Psoas muscle (tissue), 8 donors: ENCODE results near the gene SLC6A19. TPM values are rescaled to one million over a fixed set of nuclear protein-coding genes. Genes with fewer than 3 reads are reported as not detected.

Experiments used
- ATAC-seq, 4 donors: fragments of 200-7000 bp; cut with Tn5 transposase; one replicate each; pipeline ENCODE4 v1.9.1; 2020; ENCODE audit warnings: moderate library complexity in 3 of 4, mild to moderate bottlenecking in 2 of 4
- DNase-seq, 2 donors: peaks; one replicate each; pipeline ENCODE4 v3.0.0-alpha.2; 2020
- H3K27ac ChIP-seq: fragments of 200-600 bp; one replicate; pipeline ENCODE4 v1.8.0; 2022
- H3K27me3 ChIP-seq, 3 donors: fragments of 200-600 bp in 1 of 3; one replicate each; pipeline versions ENCODE4 v1.6.1 to v1.8.0; 2013 to 2022; ENCODE audit warnings: low read length in 2 of 3, mild to moderate bottlenecking in 2 of 3, moderate library complexity in 1 of 3; ENCODE audit not compliant: insufficient read depth in 3 of 3
- H3K36me3 ChIP-seq, 2 donors: fragments of 200-600 bp in 1 of 2; one replicate each; pipeline versions ENCODE4 v1.6.1 to v1.8.0; 2013 to 2022; ENCODE audit warnings: low read depth in 1 of 2, mild to moderate bottlenecking in 1 of 2, moderate library complexity in 1 of 2; ENCODE audit not compliant: insufficient read depth in 1 of 2
- H3K4me1 ChIP-seq: fragments of 200-600 bp; one replicate; pipeline ENCODE4 v1.8.0; 2022
- H3K4me3 ChIP-seq: fragments of 200-600 bp; one replicate; pipeline ENCODE4 v1.8.0; 2022; ENCODE audit warnings: mild to moderate bottlenecking
- H3K9me3 ChIP-seq: fragments of 200-600 bp; one replicate; pipeline ENCODE4 v1.8.0; 2022
- CTCF ChIP-seq: fragments of 200-600 bp; IDR thresholded peaks from one replicate; pipeline ENCODE4 v1.8.0; 2022; ENCODE audit warnings: antibody characterized with exemption
- WGBS, 3 donors: extraction: QIAGEN DNeasy Blood & Tissue Kit; methylation state at CpG; one replicate each; pipeline versions ENCODE4 v1.1.6 to v1.1.7; 2013; 5-methylcytosine and 5-hydroxymethylcytosine counted together
- intact Hi-C, 2 donors: fragments of 100-400 bp; cut with DNase I; formaldehyde crosslinking; loops; one replicate each; pipeline versions ENCODE4 v1.11.0 to v1.14.2; 2022
- long read RNA-seq, 2 donors: library from polyadenylated mRNA; unstranded; transcript quantifications; one replicate each; pipeline ENCODE4 v2.0.0, GENCODE V29; 2021
- polyA plus RNA-seq, 3 donors: library from polyadenylated mRNA; stranded (reverse); fragments of 200-250 nt; gene quantifications; one replicate each; pipeline ENCODE4 v1.2.3, GENCODE V29; 2013
- total RNA-seq, 4 donors: library from RNA; stranded (reverse); fragmentation: NEBNext Ultra II Directional in 2 of 4; extraction: Animal tissue kit (Norgen Biotek cat#: 25700) in 2 of 4; gene quantifications; one replicate each; pipeline versions ENCODE4 v1.2.1 to v1.2.4, GENCODE V29; 2021 to 2023
- donor health status: healthy with polysubstance abuse.
- donor health status: DM: no; HTN: no; CAD: no; lungs with moderate emphysema.
- donor health status: Bipolar disorder and iron deficiency.
- donor health status: healthy.
- donor health status: DM: yes; HTN: yes; CAD: no.
- donor health status: DM: no; HTN: no; CAD: no.
- donor health status: DM: no; HTN: no; CAD: no.
- donor health status: DM: yes; HTN: yes; CAD: no.

Gene SLC6A19
- total RNA-seq: not detected
- polyA plus RNA-seq: under 1 TPM in 2 of 3 donors, not detected in 1; 0.03 to 0.08 TPM
- long read RNA-seq, donor 1: 0 reads
- long read RNA-seq, donor 2: 0 reads

- no peaks in the 10 kb centered on the region for H3K9me3 ChIP-seq
- DNase-seq (peak in 1 of 2 donors; percentile 10), ATAC-seq (no peak)
- no peak for TF ChIP-seq CTCF
- H3K36me3 ChIP-seq: no peaks in the 10 kb centered on the region
- intact Hi-C loops: no loop called here
- H3K27me3 ChIP-seq: peaks cover 0 to 65% (median 10%) of the 10 kb centered on the region in 3 donors
- no peak within 1 kb of the TSS for H3K27ac ChIP-seq
- H3K4me3 ChIP-seq: no peak within 1 kb of the TSS
- 70 to 75% (median 71%) methylated on average over 45 to 51 of the region's 51 CpGs for WGBS, 3 donors
- H3K4me1 ChIP-seq: no peaks in the 10 kb centered on the region
These were observed at the start of gene SLC6A19 for GRCh38 chr5:1201327-1202025. Gene SLC6A19 (plus strand): TSS chr5:1201595. CDS start chr5:1201651, 56 bp downstream.

GRCh38 chr5:1152156-1152555, 49.2 kb upstream of the SLC6A19 start:
- H3K27me3 ChIP-seq: peaks cover 0 to 49% (median 32%) of the 10 kb centered on the region in 3 donors

GRCh38 chr5:1152771-1153282, 48.6 kb upstream of the SLC6A19 start:
- no peak overlapping the region for H3K4me3 ChIP-seq
- no peaks in the 10 kb centered on the region for H3K9me3 ChIP-seq
- H3K4me1 ChIP-seq: no peaks in the 10 kb centered on the region
- peaks cover 0 to 50% (median 33%) of the 10 kb centered on the region in 3 donors for H3K27me3 ChIP-seq
- WGBS, 3 donors: 41 to 59% (median 47%) methylated on average over 15 of the region's 15 CpGs
- no peak for TF ChIP-seq CTCF
- H3K27ac ChIP-seq: no peak overlapping the region
- no peak for DNase-seq
- ATAC-seq: no peak
- no peaks in the 10 kb centered on the region for H3K36me3 ChIP-seq
- intact Hi-C loops: no loop called here

More at GRCh38 chr5:1152156-1152555, 49.2 kb upstream of the SLC6A19 start:
- no peak overlapping the region for H3K4me3 ChIP-seq
- ATAC-seq (no peak), DNase-seq (no peak)
- no peak for TF ChIP-seq CTCF
- WGBS, 3 donors: 46 to 65% (median 49%) methylated on average over 10 of the region's 10 CpGs
- no peaks in the 10 kb centered on the region for H3K9me3 ChIP-seq
- intact Hi-C loops: no loop called here
- H3K27ac ChIP-seq: no peak overlapping the region
- no peaks in the 10 kb centered on the region for H3K4me1 ChIP-seq
- H3K36me3 ChIP-seq: no peaks in the 10 kb centered on the region

GRCh38 chr5:1153428-1153827, 48.0 kb upstream of the SLC6A19 start:
- Histone ChIP-seq H3K36me3 (no peaks in the 10 kb centered on the region), H3K27ac (no peak overlapping the region), H3K4me1 (no peaks in the 10 kb centered on the region), H3K9me3 (no peaks in the 10 kb centered on the region), H3K4me3 (no peak overlapping the region), H3K27me3 (peaks cover 0 to 50% (median 33%) of the 10 kb centered on the region in 3 donors)
- no peak for ATAC-seq
- no peak for TF ChIP-seq CTCF
- WGBS, 3 donors: 67 to 82% (median 69%) methylated on average over 11 to 12 of the region's 12 CpGs
- intact Hi-C loops: no loop called here
- DNase-seq: no peak
